C4-2B (cell line): ENCODE measurements around the gene KIAA2012.
"Not testable (repeated sequence)": the region's sequence is repeated elsewhere in the genome, so short reads cannot be mapped to it uniquely, and the experiment has no call there.

Source experiments
- H3K27ac ChIP-seq: fragments of 450-650 bp; 2 replicates; pipeline ENCODE4 v1.5.1; 2017
- ZFX ChIP-seq: fragments of 450-650 bp; IDR thresholded peaks from 2 replicates; pipeline ENCODE4 v1.6.1; 2017
- TF ChIP-seq, protein P1 (sequence below): fragments of 450-650 bp; conservative IDR thresholded peaks from 2 replicates; pipeline ENCODE4 v1.5.1; 2017; ENCODE audit warnings: mild to moderate bottlenecking

KIAA2012 gene

DNA sequence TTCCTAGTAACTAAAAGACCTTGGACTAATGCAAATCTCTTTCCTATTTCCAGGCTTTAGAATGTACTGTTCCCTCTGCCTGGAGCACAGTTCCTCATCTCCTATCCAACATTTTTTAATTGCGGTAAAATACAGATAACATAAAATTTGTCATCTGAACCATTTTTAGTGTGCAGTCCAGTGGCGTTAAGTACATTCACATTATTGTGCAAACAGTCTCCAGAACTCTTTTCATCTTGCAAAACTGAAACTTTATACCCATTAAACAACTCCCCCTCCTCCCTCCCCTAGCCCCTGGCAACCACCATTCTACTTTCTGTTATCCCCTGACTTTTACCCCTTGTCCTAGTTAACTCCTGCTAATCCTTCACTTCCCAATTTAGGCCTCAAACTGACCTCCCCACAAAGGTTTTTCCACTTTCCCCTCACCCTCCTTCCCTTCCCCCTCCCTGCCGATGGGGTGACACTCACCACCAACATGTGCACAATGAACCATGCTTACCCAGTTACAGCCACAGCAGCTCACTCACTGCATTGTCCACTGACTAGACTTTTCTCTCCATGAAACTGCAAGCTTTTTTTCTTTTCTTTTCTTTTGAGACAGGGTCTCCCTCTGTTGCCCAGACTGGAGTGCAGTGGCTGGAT is 54.8 kb downstream of the KIAA2012 start:
- no peak for TF ChIP-seq ZFX
- TF ChIP-seq, protein P1, sequence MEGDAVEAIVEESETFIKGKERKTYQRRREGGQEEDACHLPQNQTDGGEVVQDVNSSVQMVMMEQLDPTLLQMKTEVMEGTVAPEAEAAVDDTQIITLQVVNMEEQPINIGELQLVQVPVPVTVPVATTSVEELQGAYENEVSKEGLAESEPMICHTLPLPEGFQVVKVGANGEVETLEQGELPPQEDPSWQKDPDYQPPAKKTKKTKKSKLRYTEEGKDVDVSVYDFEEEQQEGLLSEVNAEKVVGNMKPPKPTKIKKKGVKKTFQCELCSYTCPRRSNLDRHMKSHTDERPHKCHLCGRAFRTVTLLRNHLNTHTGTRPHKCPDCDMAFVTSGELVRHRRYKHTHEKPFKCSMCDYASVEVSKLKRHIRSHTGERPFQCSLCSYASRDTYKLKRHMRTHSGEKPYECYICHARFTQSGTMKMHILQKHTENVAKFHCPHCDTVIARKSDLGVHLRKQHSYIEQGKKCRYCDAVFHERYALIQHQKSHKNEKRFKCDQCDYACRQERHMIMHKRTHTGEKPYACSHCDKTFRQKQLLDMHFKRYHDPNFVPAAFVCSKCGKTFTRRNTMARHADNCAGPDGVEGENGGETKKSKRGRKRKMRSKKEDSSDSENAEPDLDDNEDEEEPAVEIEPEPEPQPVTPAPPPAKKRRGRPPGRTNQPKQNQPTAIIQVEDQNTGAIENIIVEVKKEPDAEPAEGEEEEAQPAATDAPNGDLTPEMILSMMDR = no peak

DNA sequence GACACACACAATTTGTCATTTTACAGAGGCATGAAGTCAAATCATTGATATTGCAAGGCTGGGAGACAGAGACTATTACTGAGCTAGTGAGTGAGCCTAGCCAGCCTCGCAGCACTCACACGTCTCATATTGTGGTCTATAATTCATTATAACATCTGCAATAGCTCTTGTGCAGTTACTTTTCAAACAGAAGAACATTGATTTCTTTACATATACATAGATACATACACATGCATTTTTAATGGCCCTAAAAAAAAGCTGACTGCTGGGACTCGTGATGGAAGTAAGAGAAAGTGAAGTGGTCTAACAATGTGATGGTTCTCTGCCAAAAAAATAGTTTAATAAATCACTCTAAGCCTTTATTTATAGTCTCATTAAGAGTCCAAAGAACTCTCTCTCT is 56.8 kb downstream of the KIAA2012 start:
- H3K27ac ChIP-seq = no peak overlapping the region
- no peak for TF ChIP-seq ZFX
- TF ChIP-seq, protein P1 = no peak

More for the DNA sequence above, 54.8 kb downstream of the KIAA2012 start:
- no peak overlapping the region for H3K27ac ChIP-seq

DNA sequence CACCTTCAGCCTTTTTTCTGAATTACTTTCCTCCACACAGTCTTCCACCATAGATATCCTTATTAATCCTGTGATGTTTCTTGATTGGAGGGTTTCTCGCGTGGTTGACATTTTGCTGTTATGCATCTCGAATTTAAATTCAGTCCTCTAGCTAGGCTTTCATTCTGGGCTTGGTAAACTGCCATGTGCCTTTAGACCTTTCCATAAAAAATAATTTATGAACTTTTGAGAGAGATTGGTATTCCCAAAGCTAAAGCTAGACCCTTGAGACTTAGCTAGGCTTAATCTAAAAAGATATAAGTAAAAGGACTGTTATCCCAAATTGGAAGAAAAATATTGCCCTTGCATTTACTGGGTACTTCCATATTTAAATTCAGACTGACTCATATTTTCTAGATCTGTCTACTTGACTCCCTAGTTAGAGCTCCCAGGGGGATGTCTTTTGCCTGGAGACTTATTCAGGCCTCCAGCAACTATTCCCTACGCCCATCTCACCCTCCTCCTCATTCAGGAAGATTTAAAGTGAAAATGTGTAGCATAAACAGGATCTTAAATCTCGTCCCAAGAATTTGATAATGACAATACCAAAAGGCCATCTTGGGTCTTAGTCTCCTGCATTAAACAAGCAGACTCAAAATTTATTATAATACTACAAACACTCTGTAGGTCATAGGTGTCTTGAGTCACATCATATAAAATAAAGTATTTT is 60.3 kb downstream of the KIAA2012 start:
- TF ChIP-seq, protein P1 = no peak
- no peak for TF ChIP-seq ZFX
- no peak overlapping the region for H3K27ac ChIP-seq

DNA sequence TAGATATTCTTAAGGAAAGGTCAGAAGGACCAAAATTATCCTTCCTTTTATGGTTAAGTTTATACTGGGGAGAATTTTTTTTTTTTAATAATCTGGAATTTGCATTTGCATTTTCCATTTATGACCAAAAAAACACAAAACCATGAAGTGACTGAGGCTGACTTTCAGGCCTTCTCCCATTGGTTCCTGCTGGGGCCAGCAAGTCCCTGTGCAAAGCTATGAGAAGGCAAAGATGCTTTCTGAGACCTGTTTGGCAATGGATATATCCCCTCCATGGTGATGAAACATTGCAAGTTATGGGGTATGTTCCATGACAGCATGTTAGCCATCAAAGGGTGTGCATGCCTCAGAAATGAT is 60.8 kb downstream of the KIAA2012 start:
- TF ChIP-seq, protein P1 = no peak
- no peak for TF ChIP-seq ZFX
- no peak overlapping the region for H3K27ac ChIP-seq

DNA sequence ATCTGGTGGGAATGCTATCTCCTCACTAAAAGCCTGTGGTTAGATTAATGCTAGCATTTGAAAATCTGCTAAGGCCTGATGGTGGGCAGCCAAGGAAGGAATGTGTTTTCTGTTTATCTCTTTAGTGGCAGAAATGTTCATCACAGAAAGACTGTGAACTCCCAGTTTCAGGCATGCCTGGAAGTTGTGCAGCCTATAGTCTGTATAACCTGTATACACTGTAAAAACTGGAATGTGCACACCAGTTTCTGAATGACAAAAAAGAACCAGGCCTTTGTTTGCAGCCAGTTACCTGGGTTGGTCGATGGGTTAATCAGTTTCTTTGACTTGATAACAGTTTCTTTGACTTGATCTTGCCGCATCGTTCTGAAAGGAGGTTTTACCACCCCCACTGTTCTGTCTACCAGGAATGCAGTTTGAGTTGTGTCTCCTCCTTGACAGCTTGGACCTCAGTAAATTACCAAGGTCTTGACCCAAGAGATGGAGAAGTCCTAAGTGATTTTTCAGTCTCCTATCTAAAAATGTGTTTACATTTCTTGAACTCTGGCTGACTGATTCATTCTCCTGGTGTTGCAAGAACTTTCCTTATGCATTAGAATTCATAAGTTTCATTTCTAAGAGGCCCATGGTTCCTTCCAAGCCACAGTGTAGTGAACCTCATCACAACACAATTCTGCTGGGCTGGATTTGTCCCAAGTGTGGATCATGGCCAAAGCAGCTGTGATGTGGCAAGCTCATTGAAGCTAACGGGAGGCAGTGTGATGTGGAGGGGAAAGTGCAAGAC is 62.2 kb downstream of the KIAA2012 start:
- H3K27ac ChIP-seq = no peak overlapping the region

DNA sequence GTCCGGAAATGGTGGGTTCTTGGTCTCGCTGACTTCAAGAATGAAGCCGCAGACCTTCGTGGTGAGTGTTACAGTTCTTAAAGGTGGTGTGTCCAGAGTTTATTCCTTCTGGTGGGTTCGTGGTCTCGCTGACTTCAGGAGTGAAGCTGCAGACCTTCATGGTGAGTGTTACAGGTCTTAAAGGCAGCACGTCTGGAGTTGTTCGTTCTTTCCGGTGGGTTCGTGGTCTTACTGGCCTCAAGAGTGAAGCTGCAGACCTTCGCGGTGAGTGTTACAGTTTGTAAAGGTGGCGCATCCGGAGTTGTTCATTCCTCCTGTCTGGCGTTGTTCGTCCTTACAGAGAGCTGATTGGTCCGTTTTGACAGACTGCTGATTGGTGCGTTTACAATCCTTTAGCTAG is 63.0 kb downstream of the KIAA2012 start:
- H3K27ac ChIP-seq = not testable (repeated sequence)

More for the DNA sequence above, 62.2 kb downstream of the KIAA2012 start:
- TF ChIP-seq, protein P1 = no peak
- no peak for TF ChIP-seq ZFX

DNA sequence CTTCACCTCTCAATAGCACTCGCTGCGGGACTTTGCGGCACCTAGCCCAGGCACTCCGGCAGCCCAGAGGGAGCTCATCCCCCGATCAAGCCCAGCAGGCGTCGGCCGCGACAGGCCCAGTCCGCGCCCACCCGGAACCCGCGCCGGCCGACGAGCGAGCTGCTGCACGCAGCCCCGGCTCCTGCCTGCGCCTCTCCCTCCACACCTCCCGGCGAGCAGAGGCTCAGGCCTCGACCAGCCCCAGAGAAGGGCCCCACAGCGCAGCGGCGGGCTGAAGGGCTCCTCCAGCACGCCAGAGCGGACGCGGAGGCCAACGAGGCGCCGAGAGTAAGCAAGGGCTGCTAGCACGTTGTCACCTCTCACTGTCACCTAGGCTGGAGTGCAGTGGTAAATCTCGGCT is 63.5 kb downstream of the KIAA2012 start:
- no peak for TF ChIP-seq ZFX
- TF ChIP-seq, protein P1 = no peak
- H3K27ac ChIP-seq = no peak overlapping the region
